WERI-Rb-1 (cell line): ENCODE data around the gene FRMPD1.

ENCODE experiments used
- DNase-seq: peaks from one replicate; pipeline ENCODE4 v3.0.0-alpha.2; 2020
- H3K27ac ChIP-seq: fragments of 250-450 bp; sonication (Bioruptor Pico); 2 replicates; pipeline ENCODE4 v1.5.1; 2020; ENCODE audit warnings: mild to moderate bottlenecking, moderate library complexity
- H3K27me3 ChIP-seq: fragments of 250-450 bp; sonication (Bioruptor Pico); 2 replicates; pipeline ENCODE4 v1.5.1; 2021; ENCODE audit warnings: mild to moderate bottlenecking, low read depth, moderate library complexity; ENCODE audit not compliant: insufficient read depth, severe bottlenecking
- H3K36me3 ChIP-seq: fragments of 250-450 bp; sonication (Bioruptor Pico); 2 replicates; pipeline ENCODE4 v1.5.1; 2020; ENCODE audit warnings: mild to moderate bottlenecking, moderate library complexity
- H3K4me3 ChIP-seq: 2 replicates; pipeline ENCODE4 v1.5.1; 2011; ENCODE audit warnings: low read depth, mild to moderate bottlenecking, control low read depth, low read length
- H3K9me3 ChIP-seq: fragments of 250-450 bp; sonication (Bioruptor Pico); 2 replicates; pipeline ENCODE4 v1.5.1; 2021; ENCODE audit warnings: mild to moderate bottlenecking, moderate library complexity; ENCODE audit not compliant: severe bottlenecking
- TF ChIP-seq, protein P1 (sequence below): IDR thresholded peaks from 2 replicates; pipeline ENCODE4 v1.5.1; 2011; ENCODE audit warnings: low read depth, mild to moderate bottlenecking, control low read depth, inconsistent platforms, low read length

Gene FRMPD1

DNA sequence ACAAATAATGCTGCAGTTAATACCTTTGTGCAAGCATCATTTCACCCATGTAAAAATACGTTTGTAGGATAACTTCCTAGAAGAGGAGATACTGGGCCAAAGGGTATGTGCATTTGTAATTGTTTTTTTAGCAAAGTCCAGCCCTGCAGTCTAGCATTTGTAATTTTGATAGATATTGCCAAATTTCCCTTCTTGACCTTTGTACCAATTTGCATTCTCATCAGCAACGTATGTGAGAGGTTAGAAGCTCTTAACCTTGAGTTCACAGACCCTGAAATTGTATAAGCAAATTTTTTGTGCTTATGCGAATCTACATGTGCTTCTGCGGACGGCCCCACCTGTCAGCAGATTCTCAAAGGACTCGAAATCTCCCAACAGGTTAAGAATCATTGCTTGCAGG is 39.7 kb upstream of the FRMPD1 start:
- no peaks in the 10 kb centered on the region for H3K27me3 ChIP-seq
- no peak overlapping the region for H3K4me3 ChIP-seq
- no peaks in the 10 kb centered on the region for H3K9me3 ChIP-seq
- TF ChIP-seq, protein P1, sequence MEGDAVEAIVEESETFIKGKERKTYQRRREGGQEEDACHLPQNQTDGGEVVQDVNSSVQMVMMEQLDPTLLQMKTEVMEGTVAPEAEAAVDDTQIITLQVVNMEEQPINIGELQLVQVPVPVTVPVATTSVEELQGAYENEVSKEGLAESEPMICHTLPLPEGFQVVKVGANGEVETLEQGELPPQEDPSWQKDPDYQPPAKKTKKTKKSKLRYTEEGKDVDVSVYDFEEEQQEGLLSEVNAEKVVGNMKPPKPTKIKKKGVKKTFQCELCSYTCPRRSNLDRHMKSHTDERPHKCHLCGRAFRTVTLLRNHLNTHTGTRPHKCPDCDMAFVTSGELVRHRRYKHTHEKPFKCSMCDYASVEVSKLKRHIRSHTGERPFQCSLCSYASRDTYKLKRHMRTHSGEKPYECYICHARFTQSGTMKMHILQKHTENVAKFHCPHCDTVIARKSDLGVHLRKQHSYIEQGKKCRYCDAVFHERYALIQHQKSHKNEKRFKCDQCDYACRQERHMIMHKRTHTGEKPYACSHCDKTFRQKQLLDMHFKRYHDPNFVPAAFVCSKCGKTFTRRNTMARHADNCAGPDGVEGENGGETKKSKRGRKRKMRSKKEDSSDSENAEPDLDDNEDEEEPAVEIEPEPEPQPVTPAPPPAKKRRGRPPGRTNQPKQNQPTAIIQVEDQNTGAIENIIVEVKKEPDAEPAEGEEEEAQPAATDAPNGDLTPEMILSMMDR: no peak
- DNase-seq: no peak
- H3K36me3 ChIP-seq: no peaks in the 10 kb centered on the region
- H3K27ac ChIP-seq: no peak overlapping the region

DNA sequence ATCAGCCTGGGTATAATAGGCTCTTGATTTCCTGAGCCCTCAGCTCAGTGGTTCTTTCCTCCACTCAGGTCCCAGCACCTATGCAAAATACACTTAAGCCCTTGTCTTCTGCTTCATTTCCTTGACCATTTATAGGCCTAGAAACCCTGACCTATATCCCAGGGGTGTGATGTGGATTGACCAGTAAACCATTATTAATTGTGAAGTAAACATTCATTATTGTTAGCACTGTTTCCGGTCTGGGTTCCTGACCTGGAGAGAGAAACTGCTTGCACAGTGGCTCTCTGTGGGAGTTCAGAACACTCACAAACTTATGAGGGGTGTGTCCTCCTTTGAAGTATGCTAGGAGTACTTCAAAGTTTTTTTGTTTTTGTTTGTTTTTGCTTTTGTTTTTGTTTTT is 38.8 kb upstream of the FRMPD1 start:
- H3K36me3 ChIP-seq: no peaks in the 10 kb centered on the region
- DNase-seq: no peak
- TF ChIP-seq, protein P1: no peak
- H3K27ac ChIP-seq: no peak overlapping the region
- no peaks in the 10 kb centered on the region for H3K9me3 ChIP-seq
- no peaks in the 10 kb centered on the region for H3K27me3 ChIP-seq
- H3K4me3 ChIP-seq: no peak overlapping the region

DNA sequence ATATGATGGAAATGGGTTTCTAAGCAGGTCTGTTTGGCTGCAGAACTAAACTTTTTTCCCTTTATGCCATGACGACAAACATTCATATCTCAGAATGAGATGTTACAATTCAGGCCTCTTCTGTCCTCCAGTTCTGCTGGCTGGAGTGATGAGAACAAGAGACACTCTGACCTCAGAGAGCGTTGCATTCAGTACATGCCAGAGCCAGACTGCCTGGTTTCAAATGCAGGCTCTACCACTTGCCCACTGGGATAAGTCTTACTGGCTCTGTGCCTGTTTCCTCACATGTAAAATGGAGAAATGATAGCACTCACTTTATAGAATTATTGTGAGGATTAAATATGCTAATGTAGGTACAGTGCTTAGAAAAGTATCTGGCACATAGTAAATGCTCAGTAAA is 33.6 kb upstream of the FRMPD1 start:
- H3K27me3 ChIP-seq: no peaks in the 10 kb centered on the region
- H3K4me3 ChIP-seq: no peak overlapping the region
- DNase-seq: no peak
- TF ChIP-seq, protein P1: no peak
- H3K36me3 ChIP-seq: no peaks in the 10 kb centered on the region
- no peak overlapping the region for H3K27ac ChIP-seq
- no peaks in the 10 kb centered on the region for H3K9me3 ChIP-seq

DNA sequence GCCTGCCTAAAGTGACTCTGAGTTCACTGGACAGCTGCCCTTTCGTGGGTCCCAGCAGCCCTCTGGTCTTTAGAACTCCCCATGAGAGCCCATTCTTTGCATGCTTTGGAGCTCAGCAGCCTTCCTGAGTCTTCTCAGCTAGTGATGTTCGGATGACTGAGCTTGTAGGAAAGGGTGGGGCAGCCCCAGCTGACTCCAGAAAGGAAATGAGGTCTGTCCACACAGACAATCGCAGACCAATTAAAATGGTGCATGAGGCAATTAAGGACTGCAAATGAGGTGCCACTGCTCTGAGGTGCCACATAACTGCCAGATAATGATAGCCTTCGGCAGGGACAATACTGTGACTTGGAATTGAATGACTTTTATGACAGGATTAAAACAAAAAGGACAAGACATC is 32.9 kb upstream of the FRMPD1 start:
- no peak overlapping the region for H3K27ac ChIP-seq
- DNase-seq: no peak
- H3K9me3 ChIP-seq: no peaks in the 10 kb centered on the region
- H3K4me3 ChIP-seq: no peak overlapping the region
- H3K36me3 ChIP-seq: no peaks in the 10 kb centered on the region
- no peaks in the 10 kb centered on the region for H3K27me3 ChIP-seq
- TF ChIP-seq, protein P1: no peak

DNA sequence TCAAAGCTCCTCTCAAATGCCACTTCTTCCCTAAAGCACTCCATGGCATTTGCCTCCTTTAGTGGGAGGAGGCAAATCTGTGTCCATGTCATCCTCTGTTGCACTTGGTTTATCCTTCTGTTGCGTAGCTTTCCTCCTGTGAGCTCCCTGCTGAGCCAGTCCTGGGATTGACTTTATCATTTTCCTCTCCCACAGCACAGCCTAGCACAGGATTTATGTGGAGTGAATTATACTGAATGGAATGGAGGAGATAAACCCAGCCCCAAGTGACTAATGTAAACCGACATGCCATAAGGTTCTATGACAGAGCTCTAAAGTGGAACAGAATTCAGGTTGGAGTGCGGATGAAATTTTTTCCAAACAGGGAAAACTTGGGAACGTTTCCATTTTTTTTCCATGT is 31.9 kb upstream of the FRMPD1 start:
- Histone ChIP-seq H3K9me3 (no peaks in the 10 kb centered on the region), H3K4me3 (no peak overlapping the region), H3K27me3 (no peaks in the 10 kb centered on the region), H3K27ac (no peak overlapping the region), H3K36me3 (no peaks in the 10 kb centered on the region)
- peak; percentile 60 for DNase-seq
- TF ChIP-seq, protein P1: no peak

DNA sequence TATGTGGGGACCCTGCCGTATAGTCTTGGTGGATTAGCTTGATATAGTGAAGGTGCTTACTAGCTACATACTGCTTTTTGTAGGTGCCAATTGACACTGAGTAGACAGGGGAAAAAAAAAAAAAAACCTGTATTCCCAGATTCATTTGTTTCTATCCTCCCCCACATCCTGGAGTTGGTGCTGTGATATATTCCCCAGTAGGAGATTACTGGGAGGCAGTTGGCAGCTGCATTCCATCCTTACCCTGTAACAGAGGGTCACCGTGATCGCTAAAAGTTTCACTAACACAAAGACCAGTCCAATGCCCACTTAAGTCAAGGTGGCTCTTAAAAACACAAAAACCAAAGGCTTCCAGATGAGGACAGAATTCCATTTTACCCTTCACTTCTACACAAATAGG is 30.9 kb upstream of the FRMPD1 start:
- no peak overlapping the region for H3K4me3 ChIP-seq
- TF ChIP-seq, protein P1: no peak
- no peak for DNase-seq
- H3K27ac ChIP-seq: no peak overlapping the region
- H3K9me3 ChIP-seq: no peaks in the 10 kb centered on the region
- no peaks in the 10 kb centered on the region for H3K36me3 ChIP-seq
- H3K27me3 ChIP-seq: no peaks in the 10 kb centered on the region
